HepG2 (cell line): ENCODE data around the gene RAB29. TPM values are rescaled to one million over a fixed set of nuclear protein-coding genes. Genes with fewer than 3 reads are reported as not detected.

Source experiments
- ATAC-seq: fragments of 200-7000 bp; cut with Tn5 transposase; 3 replicates; pipeline ENCODE4 v1.9.1; 2020; ENCODE audit warnings: mild to moderate bottlenecking, moderate library complexity
- BruUV-seq: library from RNA; stranded (reverse); fragments of 400-500 nt; replicated peaks from 2 replicates; lab custom pipeline; 2021; lab: Mats Ljungman, UMichigan
- CTCF ChIA-PET: fragments of 300-600 bp; formaldehyde crosslinking; extraction: SDS; loops from one replicate; lab custom pipeline; 2021; ENCODE audit warnings: low total read pairs, inconsistent platforms, low intra/inter-chr PET ratio; lab: Yijun Ruan, JAX
- POLR2A ChIA-PET: fragments of 350-600 bp; sonication (Branson Sonifier 250); formaldehyde crosslinking; loops from one replicate; lab custom pipeline; 2020; ENCODE audit warnings: antibody characterized with exemption, inconsistent platforms; lab: Yijun Ruan, JAX
- DNase-seq: peaks from one replicate; pipeline ENCODE4 v3.0.0-alpha.2; 2015; ENCODE audit warnings: low spot score
- FAIRE-seq: peaks from 3 replicates; lab custom pipeline; 2011; peaks lifted over from hg19 to GRCh38; lab: Jason Lieb, UNC
- H2AFZ ChIP-seq: one replicate; pipeline ENCODE4 v1.6.1; 2011; ENCODE audit warnings: low read length, inconsistent platforms
- H3K27ac ChIP-seq: fragments of 300-600 bp; 3 replicates; pipeline ENCODE4 v1.8.0; 2011; ENCODE audit warnings: mixed run types, mild to moderate bottlenecking, mixed read lengths, low read length, inconsistent platforms; ENCODE audit not compliant: insufficient read depth; ENCODE audit errors: extremely low read length
- H3K27me3 ChIP-seq, 2 experiments: fragments of 200-600 bp in 1 of 2; 2 replicates in 1 of 2; 3 replicates in 1 of 2; pipeline versions ENCODE4 v1.6.0 to v1.8.0; 2011; ENCODE audit warnings: low read length in 2 of 2, mild to moderate bottlenecking in 2 of 2, moderate library complexity in 2 of 2, inconsistent platforms in 1 of 2; ENCODE audit not compliant: insufficient read depth in 2 of 2, control insufficient read depth in 1 of 2
- H3K36me3 ChIP-seq, 2 experiments: fragments of 200-600 bp in 1 of 2; replicated peaks in 1 of 2; 2 replicates in 1 of 2; 3 replicates in 1 of 2; pipeline versions ENCODE4 v1.5.1 to v1.8.0; 2011; ENCODE audit warnings: low read length in 2 of 2, inconsistent platforms in 1 of 2; ENCODE audit not compliant: insufficient read depth in 2 of 2, control insufficient read depth in 1 of 2
- H3K4me1 ChIP-seq: 2 replicates; pipeline ENCODE4 v1.5.1; 2012; ENCODE audit warnings: low read length, inconsistent platforms; ENCODE audit not compliant: insufficient read depth
- H3K4me2 ChIP-seq: 2 replicates; pipeline ENCODE4 v1.6.0; 2011; ENCODE audit warnings: low read depth, low read length, inconsistent platforms
- H3K4me3 ChIP-seq, 3 experiments: fragments of 200-600 bp in 1 of 3; sonication (generic), shearing (Covaris generic) in 1 of 3; replicated peaks in 1 of 3; 2 replicates each; pipeline ENCODE4 v1.5.1; 2011 to 2016; ENCODE audit warnings: low read length in 3 of 3, inconsistent platforms in 2 of 3, low read depth in 2 of 3, mild to moderate bottlenecking in 2 of 3, control low read depth in 1 of 3, mixed read lengths in 1 of 3; ENCODE audit not compliant: insufficient read depth in 1 of 3
- H3K79me2 ChIP-seq: one replicate; pipeline ENCODE4 v1.6.1; 2011; ENCODE audit warnings: low read length, inconsistent platforms; ENCODE audit not compliant: insufficient read depth
- H3K9ac ChIP-seq: 2 replicates; pipeline ENCODE4 v1.6.0; 2011; ENCODE audit warnings: mild to moderate bottlenecking, low read depth, low read length, inconsistent platforms; ENCODE audit not compliant: insufficient read depth
- H3K9me3 ChIP-seq: 2 replicates; pipeline ENCODE4 v1.5.1; 2012; ENCODE audit warnings: mild to moderate bottlenecking, low read length
- H4K20me1 ChIP-seq: 2 replicates; pipeline ENCODE4 v1.6.0; 2011; ENCODE audit warnings: inconsistent platforms, mild to moderate bottlenecking, low read length, moderate library complexity; ENCODE audit not compliant: insufficient read depth
- CERS6 ChIP-seq: sonication (generic); formaldehyde crosslinking; IDR thresholded peaks from 2 replicates; pipeline ENCODE4 v1.5.0; 2020; ENCODE audit warnings: missing genetic modification reagents
- DMTF1 ChIP-seq: sonication (generic); formaldehyde crosslinking; IDR thresholded peaks from 2 replicates; pipeline ENCODE4 v1.4.0; 2020; ENCODE audit warnings: mild to moderate bottlenecking, missing genetic modification reagents
- FOSL1 ChIP-seq: sonication (generic); formaldehyde crosslinking; IDR thresholded peaks from 2 replicates; pipeline ENCODE4 v1.9.0; 2021; ENCODE audit warnings: missing genetic modification reagents, borderline replicate concordance
- HCFC1 ChIP-seq: fragments of 150-350 bp; IDR thresholded peaks from 2 replicates; pipeline ENCODE4 v1.6.1; 2014; ENCODE audit warnings: low read depth, low read length
- PAWR ChIP-seq: sonication (generic); formaldehyde crosslinking; IDR thresholded peaks from 2 replicates; pipeline ENCODE4 v1.4.0; 2020; ENCODE audit warnings: missing genetic modification reagents, mild to moderate bottlenecking, borderline replicate concordance
- ZNF567 ChIP-seq: sonication (generic); formaldehyde crosslinking; IDR thresholded peaks from 2 replicates; pipeline ENCODE4 v1.8.1; 2023; ENCODE audit warnings: mild to moderate bottlenecking, missing genetic modification reagents, borderline replicate concordance
- WGBS: methylation state at CpG from one replicate; pipeline ENCODE4 v1.1.6; 2017; ENCODE audit warnings: low lambda C conversion rate; 5-methylcytosine and 5-hydroxymethylcytosine counted together
- in situ Hi-C: cut with HindIII; loops from 2 replicates; pipeline ENCODE4 v1.10.0; 2017; ENCODE audit warnings: low pct_unique_long_range_greater_than_20kb; ENCODE audit not compliant: extremely low pct_ligation_motif_present
- intact Hi-C: fragments of 100-400 bp; cut with micrococcal nuclease; formaldehyde crosslinking; loops from one replicate; pipeline ENCODE4 v1.10.0; 2022; ENCODE audit not compliant: unreplicated experiment
- polyA plus RNA-seq, 8 experiments: library from polyadenylated mRNA; depleted of rRNA in 3 of 8; stranded (reverse) in 7 of 8; unstranded in 1 of 8; fragments of >200 nt; fragmentation: Illumina TruSeq in 4 of 8; extraction: Trizol in 4 of 8; gene quantifications; 2 replicates each; pipeline versions ENCODE4 v1.2.1 to v1.2.3, GENCODE V29; 2011 to 2016; ENCODE audit warnings: low read depth in 4 of 8, missing spikeins in 1 of 8, mixed read lengths in 1 of 8; ENCODE audit not compliant: insufficient read depth in 1 of 8
- total RNA-seq, 5 experiments: library from RNA; depleted of rRNA; stranded (reverse); fragments of >200 nt; fragmentation: Illumina TruSeq; extraction: Trizol; gene quantifications; 2 replicates each; pipeline ENCODE4 v1.2.3, GENCODE V29; 2016; ENCODE audit warnings: low read depth in 1 of 5

The RAB29 gene
- total and polyA plus RNA-seq, 2 of the 13 experiments (the other 11 are each of a cell fraction or from before 2014, with no cell fraction given): 8.7 to 10.1 TPM

GRCh38 chr1:205766038-205766437 lies 9.2 kb downstream of the RAB29 start:
- Histone ChIP-seq H3K36me3 (no peaks in the 10 kb centered on the region), H4K20me1 (no peaks in the 10 kb centered on the region), H3K9me3 (no peaks in the 10 kb centered on the region), H3K27me3 (no peaks in the 10 kb centered on the region), H3K4me1 (no peaks in the 10 kb centered on the region), H3K79me2 (no peaks in the 10 kb centered on the region), H3K9ac (no peak overlapping the region), H2AFZ (no peak overlapping the region), H3K4me2 (no peak overlapping the region), H3K4me3 (no peak overlapping the region), H3K27ac (no peak overlapping the region)
- ChIA-PET POLR2A (interaction anchor here (1.1 to 1.4 kb wide), 3 partner anchors 9 to 17 kb away, joined by 3 to 4 read pairs (median 4); partner anchors contain the start of gene RAB29), CTCF (no interaction called here)
- FAIRE-seq (no peak), DNase-seq (no peak), ATAC-seq (no peak)
- in situ Hi-C loops: no loop called here
- BruUV-seq: no TSS peak
- WGBS: 54% methylated on average over 5 of the region's 5 CpGs
- intact Hi-C loops: no loop called here
- TF ChIP-seq DMTF1 (CRISPR knock-in tag): no peak
- TF ChIP-seq CERS6: no peak
- TF ChIP-seq FOSL1: no peak
- no peak for TF ChIP-seq HCFC1
- no peak for TF ChIP-seq ZNF567 (CRISPR knock-in tag)
- TF ChIP-seq PAWR (CRISPR knock-in tag): no peak
